ENCODE data around the gene TRIM13.

GRCh38 chr13:49977992-49978391, 18.9 kb upstream of the TRIM13 start:
- no peak for TF ChIP-seq POLR2A (IDR thresholded peaks at IDR 0.05)
- TF ChIP-seq CTCF (IDR thresholded peaks at IDR 0.05) = no peak
- TF ChIP-seq POLR2AphosphoS5 (IDR thresholded peaks at IDR 0.05) = no peak
